HL-60 (cell line): ENCODE data around the gene MAST2.

Experiments used
- GABPA ChIP-seq: IDR thresholded peaks from 2 replicates; pipeline ENCODE4 v1.6.1; 2012; ENCODE audit warnings: low read depth
- SPI1 ChIP-seq: IDR thresholded peaks from 2 replicates; pipeline ENCODE4 v1.6.1; 2012; ENCODE audit warnings: low read depth, mild to moderate bottlenecking, borderline replicate concordance
- TF ChIP-seq, protein P1 (sequence below): IDR thresholded peaks from one replicate; pipeline ENCODE4 v1.5.1; 2011; ENCODE audit warnings: low read length, control low read depth, inconsistent platforms; ENCODE audit not compliant: insufficient read depth
- TF ChIP-seq, protein P2 (sequence below): IDR thresholded peaks from 2 replicates; pipeline ENCODE4 v1.6.1; 2012; ENCODE audit warnings: low read depth; ENCODE audit not compliant: insufficient replicate concordance

DNA sequence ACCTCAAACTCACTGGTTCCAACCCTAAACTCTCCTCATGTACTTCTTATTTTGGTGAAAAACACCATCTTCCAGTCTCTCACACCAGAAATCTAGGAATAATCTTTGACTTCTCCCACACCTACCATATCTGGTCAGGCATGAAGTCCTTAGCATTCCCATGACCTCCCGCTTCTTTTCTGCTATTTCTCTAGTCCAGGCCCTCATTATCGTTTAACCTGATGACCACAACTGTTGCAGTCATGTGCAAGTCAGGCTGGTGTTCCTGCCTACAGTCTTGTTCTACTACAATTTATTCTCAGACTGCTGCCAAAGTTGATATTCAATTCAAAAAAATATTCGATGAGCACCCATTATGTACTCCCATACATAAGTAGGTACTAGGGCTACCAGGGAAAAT is 257.7 kb downstream of the MAST2 start:
- TF ChIP-seq, protein P1, sequence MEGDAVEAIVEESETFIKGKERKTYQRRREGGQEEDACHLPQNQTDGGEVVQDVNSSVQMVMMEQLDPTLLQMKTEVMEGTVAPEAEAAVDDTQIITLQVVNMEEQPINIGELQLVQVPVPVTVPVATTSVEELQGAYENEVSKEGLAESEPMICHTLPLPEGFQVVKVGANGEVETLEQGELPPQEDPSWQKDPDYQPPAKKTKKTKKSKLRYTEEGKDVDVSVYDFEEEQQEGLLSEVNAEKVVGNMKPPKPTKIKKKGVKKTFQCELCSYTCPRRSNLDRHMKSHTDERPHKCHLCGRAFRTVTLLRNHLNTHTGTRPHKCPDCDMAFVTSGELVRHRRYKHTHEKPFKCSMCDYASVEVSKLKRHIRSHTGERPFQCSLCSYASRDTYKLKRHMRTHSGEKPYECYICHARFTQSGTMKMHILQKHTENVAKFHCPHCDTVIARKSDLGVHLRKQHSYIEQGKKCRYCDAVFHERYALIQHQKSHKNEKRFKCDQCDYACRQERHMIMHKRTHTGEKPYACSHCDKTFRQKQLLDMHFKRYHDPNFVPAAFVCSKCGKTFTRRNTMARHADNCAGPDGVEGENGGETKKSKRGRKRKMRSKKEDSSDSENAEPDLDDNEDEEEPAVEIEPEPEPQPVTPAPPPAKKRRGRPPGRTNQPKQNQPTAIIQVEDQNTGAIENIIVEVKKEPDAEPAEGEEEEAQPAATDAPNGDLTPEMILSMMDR: no peak
- TF ChIP-seq SPI1 (no peak), GABPA (no peak)
- TF ChIP-seq, protein P2, sequence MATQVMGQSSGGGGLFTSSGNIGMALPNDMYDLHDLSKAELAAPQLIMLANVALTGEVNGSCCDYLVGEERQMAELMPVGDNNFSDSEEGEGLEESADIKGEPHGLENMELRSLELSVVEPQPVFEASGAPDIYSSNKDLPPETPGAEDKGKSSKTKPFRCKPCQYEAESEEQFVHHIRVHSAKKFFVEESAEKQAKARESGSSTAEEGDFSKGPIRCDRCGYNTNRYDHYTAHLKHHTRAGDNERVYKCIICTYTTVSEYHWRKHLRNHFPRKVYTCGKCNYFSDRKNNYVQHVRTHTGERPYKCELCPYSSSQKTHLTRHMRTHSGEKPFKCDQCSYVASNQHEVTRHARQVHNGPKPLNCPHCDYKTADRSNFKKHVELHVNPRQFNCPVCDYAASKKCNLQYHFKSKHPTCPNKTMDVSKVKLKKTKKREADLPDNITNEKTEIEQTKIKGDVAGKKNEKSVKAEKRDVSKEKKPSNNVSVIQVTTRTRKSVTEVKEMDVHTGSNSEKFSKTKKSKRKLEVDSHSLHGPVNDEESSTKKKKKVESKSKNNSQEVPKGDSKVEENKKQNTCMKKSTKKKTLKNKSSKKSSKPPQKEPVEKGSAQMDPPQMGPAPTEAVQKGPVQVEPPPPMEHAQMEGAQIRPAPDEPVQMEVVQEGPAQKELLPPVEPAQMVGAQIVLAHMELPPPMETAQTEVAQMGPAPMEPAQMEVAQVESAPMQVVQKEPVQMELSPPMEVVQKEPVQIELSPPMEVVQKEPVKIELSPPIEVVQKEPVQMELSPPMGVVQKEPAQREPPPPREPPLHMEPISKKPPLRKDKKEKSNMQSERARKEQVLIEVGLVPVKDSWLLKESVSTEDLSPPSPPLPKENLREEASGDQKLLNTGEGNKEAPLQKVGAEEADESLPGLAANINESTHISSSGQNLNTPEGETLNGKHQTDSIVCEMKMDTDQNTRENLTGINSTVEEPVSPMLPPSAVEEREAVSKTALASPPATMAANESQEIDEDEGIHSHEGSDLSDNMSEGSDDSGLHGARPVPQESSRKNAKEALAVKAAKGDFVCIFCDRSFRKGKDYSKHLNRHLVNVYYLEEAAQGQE: no peak
